HG03558 (cell line): ENCODE measurements around the gene AFF1.
A peak's percentile ranks its signal among the peaks of the same experiment; 100 is the strongest.
"Not testable (repeated sequence)": the region's sequence is repeated elsewhere in the genome, so short reads cannot be mapped to it uniquely, and the experiment has no call there.

Experiments used
- ATAC-seq: cut with Tn5 transposase; IDR thresholded peaks from one replicate; pipeline ENCODE4 v1.9.1; 2021; ENCODE audit warnings: moderate number of reproducible peaks; ENCODE audit not compliant: unreplicated experiment; ENCODE audit errors: extremely low read depth

Gene AFF1

GRCh38 chr4:87126056-87126455 lies 191.2 kb downstream of the AFF1 start:
- ATAC-seq, result no peak

- no peak for ATAC-seq
These were observed 193.3 kb downstream of the AFF1 start for GRCh38 chr4:87128006-87128705.

GRCh38 chr4:87129681-87130080 lies 194.9 kb downstream of the AFF1 start:
- no peak for ATAC-seq

GRCh38 chr4:87130985-87131703 lies 196.3 kb downstream of the AFF1 start:
- no peak for ATAC-seq

- ATAC-seq, result no peak
These were observed 197.2 kb downstream of the AFF1 start for GRCh38 chr4:87132035-87132434.

GRCh38 chr4:87133183-87133582 lies 198.4 kb downstream of the AFF1 start:
- no peak for ATAC-seq

GRCh38 chr4:87134122-87134521 lies 199.3 kb downstream of the AFF1 start:
- no peak for ATAC-seq

- ATAC-seq, result no peak
These were observed 206.6 kb downstream of the AFF1 start for GRCh38 chr4:87141428-87141827.

- ATAC-seq, result no peak
These were observed 209.5 kb downstream of the AFF1 start for GRCh38 chr4:87144356-87144755.

- ATAC-seq, result not testable (repeated sequence)
These were observed 211.1 kb downstream of the AFF1 start for GRCh38 chr4:87145934-87146333.

GRCh38 chr4:87147116-87147515 lies 212.3 kb downstream of the AFF1 start:
- ATAC-seq, result no peak

- peak; percentile 37 for ATAC-seq
These were observed 215.9 kb downstream of the AFF1 start for GRCh38 chr4:87150498-87151261.

GRCh38 chr4:87151730-87152129 lies 216.9 kb downstream of the AFF1 start:
- no peak for ATAC-seq

- no peak for ATAC-seq
These were observed 217.7 kb downstream of the AFF1 start for GRCh38 chr4:87152310-87153041.

- no peak for ATAC-seq
These were observed 218.5 kb downstream of the AFF1 start for GRCh38 chr4:87153078-87153870.

GRCh38 chr4:87165892-87166291 lies 231.1 kb downstream of the AFF1 start:
- ATAC-seq, result no peak

GRCh38 chr4:87166296-87166854 lies 231.6 kb downstream of the AFF1 start:
- ATAC-seq, result no peak

GRCh38 chr4:87171944-87172343 lies 237.1 kb downstream of the AFF1 start:
- no peak for ATAC-seq

- no peak for ATAC-seq
These were observed 239.9 kb downstream of the AFF1 start for GRCh38 chr4:87174672-87175071.
